Thyroid gland (tissue), 4 donors: ENCODE results near the gene ZFAND4.

Experiments
- CTCF ChIP-seq, 6 experiments: fragments of 200-600 bp in 3 of 6; fragments of 450-650 bp in 3 of 6; sonication (generic) in 3 of 6; IDR thresholded peaks; one replicate each; pipeline ENCODE4 v1.5.1; 2016 to 2019; ENCODE audit warnings: antibody characterized with exemption in 6 of 6, mild to moderate bottlenecking in 2 of 6, inconsistent platforms in 1 of 6, moderate library complexity in 1 of 6
- POLR2A ChIP-seq, 2 donors: fragments of 450-650 bp; IDR thresholded peaks; one replicate each; pipeline ENCODE4 v1.6.1; 2017; ENCODE audit warnings: antibody characterized with exemption in 2 of 2, mild to moderate bottlenecking in 2 of 2, moderate library complexity in 1 of 2

GRCh38 chr10:45655219-45655618 is 17.4 kb downstream of the ZFAND4 start:
- TF ChIP-seq CTCF (IDR thresholded peaks at IDR 0.05) (no peak), POLR2A (IDR thresholded peaks at IDR 0.05) (no peak)
